CD8-positive, alpha-beta memory T cell (primary cell): ENCODE measurements around the gene SNX5. TPM values are rescaled to one million over a fixed set of nuclear protein-coding genes. Genes with fewer than 3 reads are reported as not detected.

Source experiments
- CTCF ChIA-PET: fragments of 350-600 bp; sonication (Branson Sonifier 250); formaldehyde crosslinking; loops from one replicate; lab custom pipeline; 2021; ENCODE audit warnings: antibody characterized with exemption; lab: Charles Lee
- POLR2A ChIA-PET: fragments of 350-600 bp; sonication (Branson Sonifier 250); formaldehyde crosslinking; loops from one replicate; lab custom pipeline; 2021; ENCODE audit warnings: antibody characterized with exemption; lab: Charles Lee
- DNase-seq, 5 donors: peaks; one replicate each; pipeline versions ENCODE4 v3.0.0 to v3.0.0-alpha.2; 2020 to 2022; ENCODE audit warnings: mixed read lengths in 1 of 5
- H3K27ac ChIP-seq: one replicate; pipeline ENCODE4 v1.7.0; 2013; ENCODE audit warnings: low read depth, mild to moderate bottlenecking, low read length, moderate library complexity
- H3K27me3 ChIP-seq: 2 replicates; pipeline ENCODE4 v1.7.0; 2013; ENCODE audit warnings: low read length, mild to moderate bottlenecking; ENCODE audit not compliant: insufficient read depth, poor library complexity, severe bottlenecking
- H3K36me3 ChIP-seq: 2 replicates; pipeline ENCODE4 v1.7.0; 2013; ENCODE audit warnings: mild to moderate bottlenecking, low read length, moderate library complexity; ENCODE audit not compliant: insufficient read depth
- H3K4me1 ChIP-seq: 2 replicates; pipeline ENCODE4 v1.7.0; 2013; ENCODE audit warnings: mild to moderate bottlenecking, low read length, moderate library complexity; ENCODE audit not compliant: insufficient read depth
- H3K4me3 ChIP-seq: 2 replicates; pipeline ENCODE4 v1.7.0; 2013; ENCODE audit warnings: mild to moderate bottlenecking, low read length
- H3K9me3 ChIP-seq: 2 replicates; pipeline ENCODE4 v1.7.0; 2013; ENCODE audit warnings: mild to moderate bottlenecking, low read length
- H3K27ac Mint-ChIP-seq, 8 donors: one replicate each; pipeline ENCODE4 v1.8.0; 2020 to 2021; ENCODE audit warnings: mixed read lengths in 8 of 8, mild to moderate bottlenecking in 6 of 8, inconsistent platforms in 3 of 8, moderate library complexity in 3 of 8
- H3K27me3 Mint-ChIP-seq, 2 donors: one replicate each; pipeline ENCODE4 v1.8.0; 2020 to 2021; ENCODE audit warnings: mixed read lengths in 2 of 2, mild to moderate bottlenecking in 1 of 2, moderate library complexity in 1 of 2
- H3K36me3 Mint-ChIP-seq, 3 donors: one replicate each; pipeline ENCODE4 v1.8.0; 2020 to 2021; ENCODE audit warnings: mixed read lengths in 3 of 3, inconsistent platforms in 1 of 3, mild to moderate bottlenecking in 1 of 3
- H3K4me1 Mint-ChIP-seq, 3 donors: one replicate each; pipeline ENCODE4 v1.8.0; 2020 to 2021; ENCODE audit warnings: mixed read lengths in 3 of 3, inconsistent platforms in 1 of 3, mild to moderate bottlenecking in 1 of 3
- H3K4me3 Mint-ChIP-seq, 7 donors: one replicate each; pipeline ENCODE4 v1.8.0; 2020 to 2021; ENCODE audit warnings: mixed read lengths in 7 of 7, mild to moderate bottlenecking in 6 of 7, moderate library complexity in 4 of 7, inconsistent platforms in 2 of 7
- H3K9me3 Mint-ChIP-seq, 5 donors: one replicate each; pipeline ENCODE4 v1.8.0; 2020 to 2022; ENCODE audit warnings: mixed read lengths in 5 of 5, mild to moderate bottlenecking in 3 of 5, moderate library complexity in 2 of 5, inconsistent platforms in 1 of 5
- polyA plus RNA-seq: library from polyadenylated mRNA; unstranded; fragments of 300-500 nt; fragmentation: Illumina TruSeq; gene quantifications from one replicate; pipeline ENCODE4 v1.2.3, GENCODE V29; 2021
- total RNA-seq, 2 experiments: library from RNA; stranded (reverse); gene quantifications; one replicate each; pipeline ENCODE4 v1.2.3, GENCODE V29; 2021

SNX5 gene
- total and polyA plus RNA-seq, 3 experiments from 2014 or later: 89.0 to 191 (median 174) TPM

GRCh38 chr20:17948442-17948841 lies 20.2 kb downstream of the SNX5 start:
- Mint-ChIP-seq H3K4me1 (peaks cover 1 to 5% (median 3%) of the 10 kb centered on the region in 3 donors), H3K9me3 (no peaks in the 10 kb centered on the region), H3K27ac (peak overlapping the region in 2 of 8 donors; percentile 12 to 36), H3K36me3 (peaks cover 13 to 98% (median 42%) of the 10 kb centered on the region in 3 donors), H3K27me3 (no peaks in the 10 kb centered on the region), H3K4me3 (no peak overlapping the region)
- DNase-seq: no peak
- Histone ChIP-seq H3K4me1 (no peaks in the 10 kb centered on the region), H3K4me3 (no peak overlapping the region), H3K27me3 (no peaks in the 10 kb centered on the region), H3K27ac (no peak overlapping the region), H3K36me3 (peaks cover 79% of the 10 kb centered on the region), H3K9me3 (no peaks in the 10 kb centered on the region)
- CTCF ChIA-PET: interaction anchor here (1.2 to 1.7 kb wide), 2 partner anchors 9 to 11 kb away, joined by 3 to 5 read pairs; no protein-coding TSS in a partner anchor
- POLR2A ChIA-PET: no interaction called here

- peaks cover 0 to 1% (median 0%) of the 10 kb centered on the region in 3 donors for H3K4me1 Mint-ChIP-seq
- POLR2A ChIA-PET: no interaction called here
- H3K4me3 Mint-ChIP-seq: no peak overlapping the region
- H3K27me3 Mint-ChIP-seq: no peaks in the 10 kb centered on the region
- Histone ChIP-seq H3K36me3 (peaks cover 69% of the 10 kb centered on the region), H3K27ac (no peak overlapping the region), H3K4me3 (no peak overlapping the region), H3K27me3 (no peaks in the 10 kb centered on the region), H3K4me1 (no peaks in the 10 kb centered on the region), H3K9me3 (no peaks in the 10 kb centered on the region)
- no peaks in the 10 kb centered on the region for H3K9me3 Mint-ChIP-seq
- CTCF ChIA-PET: interaction anchor here (1.7 kb wide), 1 partner anchor 8 kb away, joined by 5 read pairs; no protein-coding TSS in a partner anchor
- H3K27ac Mint-ChIP-seq: peak overlapping the region in 3 of 8 donors; percentile 38 to 64 (median 50)
- H3K36me3 Mint-ChIP-seq: peaks cover 15 to 97% (median 37%) of the 10 kb centered on the region in 3 donors
- DNase-seq: no peak
Measured at GRCh38 chr20:17947474-17947815, 21.1 kb downstream of the SNX5 start.

- no peak for DNase-seq
- H3K27ac ChIP-seq: no peak overlapping the region
- ChIA-PET POLR2A (no interaction called here), CTCF (no interaction called here)
- no peaks in the 10 kb centered on the region for H3K27me3 ChIP-seq
- no peaks in the 10 kb centered on the region for H3K4me1 ChIP-seq
- Mint-ChIP-seq H3K27ac (peak overlapping the region in 4 of 8 donors; percentile 5 to 84 (median 45)), H3K27me3 (no peaks in the 10 kb centered on the region), H3K36me3 (peaks cover 18 to 96% (median 38%) of the 10 kb centered on the region in 3 donors), H3K4me1 (peaks cover 0 to 1% (median 0%) of the 10 kb centered on the region in 3 donors), H3K9me3 (no peaks in the 10 kb centered on the region), H3K4me3 (no peak overlapping the region)
- H3K9me3 ChIP-seq: no peaks in the 10 kb centered on the region
- no peak overlapping the region for H3K4me3 ChIP-seq
- peaks cover 66% of the 10 kb centered on the region for H3K36me3 ChIP-seq
Measured at GRCh38 chr20:17946572-17947473, 21.8 kb downstream of the SNX5 start.

- peak overlapping the region in 5 of 8 donors; percentile 9 to 69 (median 26) for H3K27ac Mint-ChIP-seq
- POLR2A ChIA-PET: interaction anchor here (0.6 kb wide), 1 partner anchor 26 kb away, joined by 4 read pairs; no protein-coding TSS in a partner anchor
- Histone ChIP-seq H3K27me3 (no peaks in the 10 kb centered on the region), H3K27ac (no peak overlapping the region), H3K9me3 (no peaks in the 10 kb centered on the region), H3K4me3 (no peak overlapping the region), H3K4me1 (no peaks in the 10 kb centered on the region), H3K36me3 (peaks cover 59% of the 10 kb centered on the region)
- peaks cover 18 to 95% (median 34%) of the 10 kb centered on the region in 3 donors for H3K36me3 Mint-ChIP-seq
- DNase-seq: no peak
- peaks cover 0 to 1% (median 0%) of the 10 kb centered on the region in 3 donors for H3K4me1 Mint-ChIP-seq
- no peak overlapping the region for H3K4me3 Mint-ChIP-seq
- H3K9me3 Mint-ChIP-seq: no peaks in the 10 kb centered on the region
- H3K27me3 Mint-ChIP-seq: no peaks in the 10 kb centered on the region
- CTCF ChIA-PET: interaction anchor here (1.2 kb wide), 1 partner anchor 265 kb away, joined by 3 read pairs; no protein-coding TSS in a partner anchor
Measured at GRCh38 chr20:17946040-17946439, 22.6 kb downstream of the SNX5 start.

GRCh38 chr20:17944854-17945474 lies 23.6 kb downstream of the SNX5 start:
- Mint-ChIP-seq H3K36me3 (peaks cover 18 to 88% (median 31%) of the 10 kb centered on the region in 3 donors), H3K27ac (peak overlapping the region in 5 of 8 donors; percentile 1 to 58 (median 7)), H3K27me3 (no peaks in the 10 kb centered on the region), H3K4me3 (no peak overlapping the region), H3K9me3 (no peaks in the 10 kb centered on the region), H3K4me1 (peaks cover under 1 to 7% (median under 1%) of the 10 kb centered on the region in 3 donors)
- H3K27me3 ChIP-seq: no peaks in the 10 kb centered on the region
- H3K4me1 ChIP-seq: no peaks in the 10 kb centered on the region
- POLR2A ChIA-PET: no interaction called here
- H3K9me3 ChIP-seq: no peaks in the 10 kb centered on the region
- DNase-seq: no peak
- no peak overlapping the region for H3K4me3 ChIP-seq
- H3K27ac ChIP-seq: no peak overlapping the region
- CTCF ChIA-PET: interaction anchor here (0.5 to 1.2 kb wide), 2 partner anchors 17 to 264 kb away, joined by 3 read pairs; no protein-coding TSS in a partner anchor
- peaks cover 52% of the 10 kb centered on the region for H3K36me3 ChIP-seq

GRCh38 chr20:17943343-17943742 lies 25.3 kb downstream of the SNX5 start:
- Mint-ChIP-seq H3K36me3 (peaks cover 14 to 72% (median 22%) of the 10 kb centered on the region in 3 donors), H3K4me1 (peaks cover 7 to 18% (median 14%) of the 10 kb centered on the region in 3 donors), H3K27me3 (no peaks in the 10 kb centered on the region), H3K27ac (peak overlapping the region in 3 of 8 donors; percentile 4 to 63 (median 47)), H3K4me3 (no peak overlapping the region), H3K9me3 (no peaks in the 10 kb centered on the region)
- no peaks in the 10 kb centered on the region for H3K9me3 ChIP-seq
- no peak for DNase-seq
- no peaks in the 10 kb centered on the region for H3K27me3 ChIP-seq
- CTCF ChIA-PET: interaction anchor here (0.9 kb wide), 1 partner anchor 438 kb away, joined by 3 read pairs; no protein-coding TSS in a partner anchor
- H3K27ac ChIP-seq: no peak overlapping the region
- H3K4me1 ChIP-seq: peaks cover 7% of the 10 kb centered on the region
- peaks cover 35% of the 10 kb centered on the region for H3K36me3 ChIP-seq
- no peak overlapping the region for H3K4me3 ChIP-seq
- POLR2A ChIA-PET: no interaction called here

- CTCF ChIA-PET: interaction anchor here (1.0 to 1.2 kb wide), 2 partner anchors 55 to 437 kb away, joined by 3 to 4 read pairs; no protein-coding TSS in a partner anchor
- Mint-ChIP-seq H3K9me3 (no peaks in the 10 kb centered on the region), H3K4me3 (no peak overlapping the region), H3K27ac (peak overlapping the region in 2 of 8 donors; percentile 3 to 23), H3K27me3 (no peaks in the 10 kb centered on the region), H3K36me3 (peaks cover 11 to 57% (median 16%) of the 10 kb centered on the region in 3 donors), H3K4me1 (peaks cover 7 to 18% (median 14%) of the 10 kb centered on the region in 3 donors)
- peaks cover 7% of the 10 kb centered on the region for H3K4me1 ChIP-seq
- no peaks in the 10 kb centered on the region for H3K9me3 ChIP-seq
- H3K36me3 ChIP-seq: peaks cover 21% of the 10 kb centered on the region
- no peak overlapping the region for H3K4me3 ChIP-seq
- H3K27me3 ChIP-seq: no peaks in the 10 kb centered on the region
- H3K27ac ChIP-seq: no peak overlapping the region
- DNase-seq: no peak
- POLR2A ChIA-PET: no interaction called here
Measured at GRCh38 chr20:17941826-17942196, 26.8 kb downstream of the SNX5 start.
